Neuron (in vitro differentiated cells): ENCODE data around the gene MUC5AC.
"Not testable (repeated sequence)": the region's sequence is repeated elsewhere in the genome, so short reads cannot be mapped to it uniquely, and the experiment has no call there.

Source experiments
- H2AFZ ChIP-seq: one replicate; pipeline ENCODE4 v1.6.1; 2013; ENCODE audit warnings: low read depth, mild to moderate bottlenecking, inconsistent platforms, low read length, moderate library complexity
- H3K27me3 ChIP-seq: one replicate; pipeline ENCODE4 v1.6.1; 2013; ENCODE audit warnings: low read length; ENCODE audit not compliant: insufficient read depth
- H3K36me3 ChIP-seq: one replicate; pipeline ENCODE4 v1.6.1; 2013; ENCODE audit warnings: low read length; ENCODE audit not compliant: insufficient read depth
- H3K4me1 ChIP-seq: one replicate; pipeline ENCODE4 v1.6.1; 2013; ENCODE audit warnings: low read length; ENCODE audit not compliant: insufficient read depth
- H3K4me3 ChIP-seq: 2 replicates; pipeline ENCODE4 v1.5.1; 2013; ENCODE audit warnings: mild to moderate bottlenecking, low read length, moderate library complexity
- H3K9me3 ChIP-seq: one replicate; pipeline ENCODE4 v1.6.1; 2013; ENCODE audit warnings: low read length

MUC5AC gene

GRCh38 chr11:1148752-1149180 lies 9.0 kb upstream of the MUC5AC start:
- Histone ChIP-seq H3K4me3 (no peak overlapping the region), H2AFZ (no peak overlapping the region), H3K9me3 (peaks cover 8% of the 10 kb centered on the region), H3K36me3 (no peaks in the 10 kb centered on the region), H3K27me3 (no peaks in the 10 kb centered on the region), H3K4me1 (no peaks in the 10 kb centered on the region)

DNA sequence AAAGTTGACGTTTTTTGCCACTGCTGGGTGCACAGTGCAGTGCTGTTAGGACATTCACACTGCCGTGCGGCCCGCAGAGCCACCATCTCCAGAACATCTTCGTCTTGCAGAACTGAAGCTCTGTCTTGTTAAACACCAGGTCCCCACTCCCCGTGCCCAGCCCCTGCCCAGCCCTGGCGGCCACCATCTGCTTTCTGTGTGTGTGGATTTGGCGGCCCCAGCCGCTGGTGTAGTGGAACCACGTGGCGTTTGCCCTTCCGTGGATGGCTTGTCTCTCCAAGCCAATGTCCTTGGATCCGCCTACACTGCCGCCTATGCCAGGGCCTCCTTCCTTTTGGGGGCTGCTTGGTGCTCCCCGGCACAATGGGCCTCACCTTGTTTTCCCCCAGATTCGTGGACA lies 8.2 kb upstream of the MUC5AC start:
- Histone ChIP-seq H3K4me3 (no peak overlapping the region), H3K36me3 (no peaks in the 10 kb centered on the region), H2AFZ (no peak overlapping the region), H3K9me3 (peaks cover 7% of the 10 kb centered on the region), H3K4me1 (no peaks in the 10 kb centered on the region), H3K27me3 (no peaks in the 10 kb centered on the region)

GRCh38 chr11:1150116-1150515 lies 7.6 kb upstream of the MUC5AC start:
- Histone ChIP-seq H3K4me3 (no peak overlapping the region), H3K4me1 (no peaks in the 10 kb centered on the region), H3K36me3 (no peaks in the 10 kb centered on the region), H2AFZ (no peak overlapping the region), H3K9me3 (peaks cover 7% of the 10 kb centered on the region), H3K27me3 (no peaks in the 10 kb centered on the region)

GRCh38 chr11:1150769-1151365 lies 6.9 kb upstream of the MUC5AC start:
- Histone ChIP-seq H3K9me3 (peaks cover 7% of the 10 kb centered on the region), H3K36me3 (no peaks in the 10 kb centered on the region), H3K27me3 (no peaks in the 10 kb centered on the region), H3K4me3 (no peak overlapping the region), H2AFZ (no peak overlapping the region), H3K4me1 (no peaks in the 10 kb centered on the region)

DNA sequence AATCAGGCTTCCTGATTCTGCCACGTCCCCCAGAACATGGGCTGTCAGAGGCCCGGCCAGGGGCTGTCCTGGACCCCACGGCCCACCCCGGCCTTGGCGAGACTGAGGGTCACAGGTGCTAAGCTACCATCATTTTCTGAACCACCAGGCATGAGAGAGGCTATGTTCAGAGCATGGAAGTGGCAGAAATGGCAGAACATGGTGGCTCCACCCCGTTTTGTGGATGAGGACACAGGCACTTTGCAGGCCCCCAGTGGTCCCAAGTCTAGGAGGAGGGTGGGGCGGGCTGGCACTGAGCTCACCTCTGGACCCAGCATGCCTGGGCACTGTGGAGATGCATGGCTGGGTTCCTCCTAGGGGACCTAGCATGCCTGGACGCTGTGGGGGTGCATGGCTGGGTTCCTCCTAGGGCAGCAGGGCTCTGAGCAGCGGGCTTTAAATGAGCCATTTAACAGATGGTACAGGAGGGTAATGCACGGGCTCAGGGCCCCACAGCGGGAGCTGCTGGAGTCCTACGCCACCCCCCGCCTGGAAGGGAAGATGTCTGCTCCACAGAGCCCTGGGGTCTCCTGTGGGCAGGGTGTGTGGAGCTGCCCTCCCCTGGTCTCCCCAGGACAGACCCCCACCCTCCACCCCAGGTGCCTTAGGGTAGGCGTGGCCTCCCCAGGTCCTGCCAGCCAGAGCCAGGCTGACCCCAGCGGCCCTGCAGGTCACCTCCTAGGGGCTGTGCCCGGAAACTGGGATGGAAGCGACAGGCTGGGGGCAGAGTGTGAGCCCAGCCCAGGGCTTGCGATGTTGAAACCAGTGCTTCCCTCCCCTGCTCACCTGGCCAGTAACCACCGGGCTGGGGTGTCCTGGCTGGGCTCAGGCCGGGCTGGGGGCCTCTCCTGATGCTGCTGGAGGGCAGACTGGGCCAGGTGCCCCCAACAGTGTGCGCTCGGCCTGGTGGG lies 6.1 kb upstream of the MUC5AC start:
- H3K4me3 ChIP-seq, result no peak overlapping the region
- no peaks in the 10 kb centered on the region for H3K36me3 ChIP-seq
- no peaks in the 10 kb centered on the region for H3K27me3 ChIP-seq
- H2AFZ ChIP-seq, result no peak overlapping the region
- H3K4me1 ChIP-seq, result no peaks in the 10 kb centered on the region
- H3K9me3 ChIP-seq, result peaks cover 3% of the 10 kb centered on the region

DNA sequence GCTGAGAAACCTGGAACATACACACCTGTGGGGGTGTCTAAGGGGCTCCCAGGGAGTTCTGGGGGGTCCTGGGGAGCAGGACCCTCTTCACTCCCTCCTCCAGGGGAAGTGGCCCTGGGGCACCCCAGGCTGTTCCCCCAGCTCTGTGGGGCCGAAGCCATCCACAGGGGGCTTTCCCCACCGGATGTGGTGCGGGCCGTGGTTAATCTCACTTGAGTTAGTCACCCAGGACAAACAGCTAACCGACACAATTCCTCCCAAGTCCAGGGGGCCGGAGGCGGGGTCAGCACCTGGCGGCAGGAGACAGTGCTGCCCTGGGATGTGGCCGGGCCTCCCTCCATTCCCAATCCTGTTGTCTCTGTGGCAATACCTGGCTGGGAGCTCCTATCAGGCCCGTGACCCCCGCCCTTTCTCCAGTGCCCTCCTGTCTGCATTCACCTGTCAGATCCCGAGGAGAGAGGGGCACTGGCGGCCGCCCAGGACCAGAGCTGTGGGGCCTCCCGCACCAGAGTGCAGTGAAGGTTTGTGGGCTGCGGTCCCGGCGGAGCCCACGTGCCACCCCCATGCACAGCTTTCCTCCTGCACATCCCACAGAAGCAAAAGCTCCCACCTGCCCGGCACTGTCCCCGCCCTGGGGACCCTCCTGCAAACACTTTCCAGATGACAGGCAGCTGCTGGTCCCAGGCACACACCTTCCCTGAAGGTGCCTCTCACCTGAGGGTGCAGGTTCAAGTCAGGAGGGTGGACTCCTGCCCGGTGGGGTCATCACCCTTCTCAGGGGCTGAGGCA lies 5.2 kb upstream of the MUC5AC start:
- no peaks in the 10 kb centered on the region for H3K36me3 ChIP-seq
- H3K4me1 ChIP-seq, result no peaks in the 10 kb centered on the region
- H3K27me3 ChIP-seq, result no peaks in the 10 kb centered on the region
- H3K9me3 ChIP-seq, result no peaks in the 10 kb centered on the region
- no peak overlapping the region for H2AFZ ChIP-seq
- H3K4me3 ChIP-seq, result no peak overlapping the region

GRCh38 chr11:1153105-1153950 lies 4.4 kb upstream of the MUC5AC start:
- H3K9me3 ChIP-seq, result no peaks in the 10 kb centered on the region
- H3K4me1 ChIP-seq, result no peaks in the 10 kb centered on the region
- no peaks in the 10 kb centered on the region for H3K36me3 ChIP-seq
- H3K27me3 ChIP-seq, result no peaks in the 10 kb centered on the region
- H3K4me3 ChIP-seq, result no peak overlapping the region
- no peak overlapping the region for H2AFZ ChIP-seq

DNA sequence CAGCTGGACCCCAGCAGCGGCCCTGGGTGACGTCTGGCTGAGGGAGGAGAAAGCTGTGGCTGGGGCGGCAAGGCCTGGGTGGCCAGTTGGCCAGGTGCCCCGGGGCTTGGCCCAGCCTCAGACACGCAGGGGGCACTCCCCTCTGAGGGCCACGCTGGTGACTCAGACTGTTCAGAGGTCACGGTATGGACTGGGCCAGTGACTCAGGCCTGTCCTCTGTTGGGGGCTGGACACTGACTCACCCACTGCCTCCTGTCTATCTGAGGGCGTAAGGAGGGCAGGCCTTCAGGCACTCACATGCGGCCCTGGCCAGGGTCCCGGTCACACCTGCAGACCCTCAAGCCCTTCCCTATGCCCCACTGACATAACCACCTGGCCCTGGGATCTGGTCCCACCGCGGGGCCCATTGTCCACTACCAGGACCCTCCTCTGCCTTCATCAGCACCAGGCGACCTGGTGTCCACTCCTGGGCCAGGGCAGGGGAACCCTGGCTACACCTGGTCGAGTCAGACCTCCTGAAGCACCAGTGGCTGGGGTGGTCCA lies 3.7 kb upstream of the MUC5AC start:
- Histone ChIP-seq H3K9me3 (no peaks in the 10 kb centered on the region), H3K4me1 (no peaks in the 10 kb centered on the region), H3K4me3 (no peak overlapping the region), H3K27me3 (no peaks in the 10 kb centered on the region), H3K36me3 (no peaks in the 10 kb centered on the region), H2AFZ (no peak overlapping the region)

GRCh38 chr11:1154656-1155055 lies 3.1 kb upstream of the MUC5AC start:
- H2AFZ ChIP-seq, H3K9me3 ChIP-seq, H3K27me3 ChIP-seq, H3K36me3 ChIP-seq, H3K4me3 ChIP-seq, H3K4me1 ChIP-seq: not testable (repeated sequence)

DNA sequence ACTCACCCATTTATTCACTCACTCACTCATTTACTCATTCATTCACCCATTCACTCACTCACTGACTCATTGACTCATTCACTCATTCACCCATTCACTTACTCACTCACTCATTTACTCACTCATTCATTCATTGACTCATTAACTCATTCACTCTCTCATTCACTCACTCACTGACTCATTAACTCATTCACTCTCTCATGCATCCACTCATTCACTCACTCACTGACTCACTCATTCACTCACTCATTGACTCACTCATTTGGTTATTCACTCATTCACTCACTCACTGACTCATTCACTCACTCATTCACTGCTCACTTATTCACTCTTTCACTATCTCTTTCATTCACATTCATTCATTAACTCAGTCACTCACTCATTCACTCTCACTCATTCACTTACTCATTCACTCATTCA lies 2.5 kb upstream of the MUC5AC start:
- no peaks in the 10 kb centered on the region for H3K36me3 ChIP-seq
- H3K27me3 ChIP-seq, result no peaks in the 10 kb centered on the region
- no peak overlapping the region for H2AFZ ChIP-seq
- H3K4me3 ChIP-seq, result no peak overlapping the region
- H3K4me1 ChIP-seq, result no peaks in the 10 kb centered on the region
- no peaks in the 10 kb centered on the region for H3K9me3 ChIP-seq

DNA sequence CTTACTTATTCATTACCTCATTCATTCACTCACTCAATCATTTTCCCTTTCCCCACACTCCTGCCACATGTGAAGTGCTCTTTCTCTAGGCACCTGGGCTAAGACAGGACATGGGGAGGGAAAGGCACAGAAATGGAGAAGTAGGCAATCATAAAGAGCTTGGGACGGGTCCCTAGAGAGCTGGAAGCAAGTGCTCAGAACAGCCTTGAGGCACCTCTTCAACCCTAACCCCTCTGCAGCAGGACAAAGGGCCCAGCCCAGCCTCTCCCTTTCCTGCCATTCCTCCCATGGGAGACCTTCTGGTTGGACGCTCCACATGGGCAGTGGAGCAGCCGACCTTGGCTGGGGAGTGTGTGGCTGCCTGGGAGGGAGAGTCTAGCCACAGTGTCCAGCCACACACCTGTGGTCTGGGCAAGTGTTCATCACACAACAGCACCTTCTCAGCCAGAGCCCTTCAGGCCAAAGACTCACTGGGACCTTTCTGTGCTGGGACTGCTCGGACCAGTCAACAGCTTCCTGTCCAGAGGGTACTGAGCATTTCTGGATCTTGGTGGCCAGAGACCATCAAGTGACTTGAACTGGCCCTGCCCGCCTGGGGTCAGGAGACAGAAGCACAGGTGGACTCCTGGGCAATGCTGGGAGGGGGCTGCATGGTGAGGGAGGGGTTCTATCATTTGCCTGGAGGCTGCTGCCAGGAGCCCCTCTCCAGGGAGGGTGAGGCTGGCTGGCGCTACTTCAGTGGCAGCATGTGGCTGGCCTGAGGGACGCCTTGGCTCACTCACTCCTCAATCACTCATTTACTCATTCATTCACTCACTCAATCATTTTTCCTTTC lies 1.0 kb upstream of the MUC5AC start:
- H2AFZ ChIP-seq, result no peak overlapping the region
- H3K36me3 ChIP-seq, result no peaks in the 10 kb centered on the region
- no peaks in the 10 kb centered on the region for H3K27me3 ChIP-seq
- no peak overlapping the region for H3K4me3 ChIP-seq
- H3K9me3 ChIP-seq, result no peaks in the 10 kb centered on the region
- H3K4me1 ChIP-seq, result no peaks in the 10 kb centered on the region

DNA sequence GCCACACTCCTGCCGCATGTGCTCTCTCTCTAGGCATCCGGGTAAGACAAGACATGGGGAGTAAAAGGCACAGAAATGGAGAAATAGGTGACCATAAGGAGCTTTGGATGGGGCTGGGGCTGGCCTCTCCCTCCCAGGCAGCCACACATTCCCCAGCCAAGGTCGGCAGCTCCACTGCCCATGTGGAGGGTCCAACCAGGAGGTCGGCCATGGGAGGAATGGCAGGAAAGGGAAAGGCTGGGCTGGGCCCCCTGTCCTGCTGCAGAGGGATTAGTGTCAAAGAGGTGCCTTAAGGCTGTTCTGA lies 460 bp upstream of the MUC5AC start:
- no peaks in the 10 kb centered on the region for H3K4me1 ChIP-seq
- H2AFZ ChIP-seq, result no peak overlapping the region
- H3K9me3 ChIP-seq, result no peaks in the 10 kb centered on the region
- H3K27me3 ChIP-seq, result peaks cover 2% of the 10 kb centered on the region
- no peaks in the 10 kb centered on the region for H3K36me3 ChIP-seq
- H3K4me3 ChIP-seq, result no peak overlapping the region
